ENCODE data around the gene MAPKAP1.

The MAPKAP1 gene

DNA sequence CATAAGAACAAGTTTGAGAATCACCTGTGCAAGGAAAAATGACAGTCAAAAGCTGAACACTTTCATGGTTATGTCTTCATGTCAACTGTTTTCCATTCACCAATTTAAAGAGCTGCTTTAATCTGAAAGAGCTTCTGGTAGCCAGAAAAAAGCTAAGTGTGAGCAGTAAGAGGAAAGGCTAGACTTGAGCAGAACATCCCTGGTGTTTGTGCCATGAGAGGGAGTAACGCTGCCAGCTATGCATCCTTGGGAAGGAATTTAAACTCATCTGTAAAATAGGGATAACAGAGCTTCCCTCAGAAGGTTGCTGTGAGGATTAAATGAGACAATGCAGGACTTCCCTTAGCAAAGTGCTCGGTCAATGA is 193.7 kb downstream of the MAPKAP1 start:
- TF ChIP-seq POLR2AphosphoS5 (IDR thresholded peaks at IDR 0.05; ENCODE audit: low read depth, low read length) (no peak), FOXP2 (optimal IDR thresholded peaks at IDR 0.05; ENCODE audit: borderline replicate concordance, extremely low read depth, extremely low read length, insufficient read depth) (no peak), TAF1 (IDR thresholded peaks at IDR 0.05; ENCODE audit: borderline replicate concordance, insufficient read depth, low read length) (no peak), SIN3A (IDR thresholded peaks at IDR 0.05; ENCODE audit: borderline replicate concordance, insufficient read depth, low read length) (no peak), REST (IDR thresholded peaks at IDR 0.05; ENCODE audit: insufficient read depth in 1 of 2, low read depth in 2 of 2, low read length in 2 of 2) (no peak)

DNA sequence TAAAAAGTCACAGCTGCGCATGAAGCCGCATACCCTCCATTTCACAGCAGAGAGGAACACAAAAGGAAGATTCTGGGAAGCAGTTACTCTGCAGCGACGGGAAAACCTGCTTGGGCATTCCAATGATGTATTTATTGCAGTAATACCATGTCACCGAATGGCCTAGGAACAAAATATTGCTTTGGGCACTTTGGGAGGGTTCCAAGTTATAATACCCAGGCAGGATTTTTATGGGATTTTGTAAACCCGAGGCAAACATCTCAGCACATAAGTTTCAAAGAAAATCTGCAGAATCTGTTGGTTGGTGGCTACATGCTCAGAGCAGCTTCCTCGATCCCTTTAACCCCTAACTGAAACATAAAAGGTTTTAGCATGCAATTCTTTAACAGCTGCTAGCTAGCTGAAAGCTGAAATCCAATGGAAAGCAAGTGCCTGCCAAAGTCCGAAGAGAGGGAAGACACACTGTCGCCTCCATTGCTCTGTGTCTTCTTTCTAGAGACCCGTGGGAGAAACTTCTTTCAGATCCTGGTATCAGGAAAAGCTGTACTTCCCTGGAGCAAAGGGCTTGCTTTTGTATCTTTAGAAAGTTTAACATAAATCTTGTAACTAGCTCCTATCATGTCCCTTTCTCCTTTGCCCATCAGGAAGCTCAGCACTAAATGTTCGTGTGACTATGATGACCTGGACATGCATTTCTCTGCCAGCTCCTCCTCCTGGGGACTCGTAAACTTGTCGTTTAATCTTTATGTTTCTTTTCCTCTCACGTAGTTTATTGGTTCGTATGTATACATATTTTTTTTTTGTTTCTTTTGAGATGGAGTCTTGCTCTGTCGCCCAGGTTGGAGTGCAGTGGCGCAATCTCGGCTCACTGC is 195.0 kb downstream of the MAPKAP1 start:
- TF ChIP-seq FOXP2 (optimal IDR thresholded peaks at IDR 0.05; ENCODE audit: borderline replicate concordance, extremely low read depth, extremely low read length, insufficient read depth) (no peak), TAF1 (IDR thresholded peaks at IDR 0.05; ENCODE audit: borderline replicate concordance, insufficient read depth, low read length) (no peak), SIN3A (IDR thresholded peaks at IDR 0.05; ENCODE audit: borderline replicate concordance, insufficient read depth, low read length) (no peak), POLR2AphosphoS5 (IDR thresholded peaks at IDR 0.05; ENCODE audit: low read depth, low read length) (no peak), REST (IDR thresholded peaks at IDR 0.05; ENCODE audit: insufficient read depth in 1 of 2, low read depth in 2 of 2, low read length in 2 of 2) (no peak)

DNA sequence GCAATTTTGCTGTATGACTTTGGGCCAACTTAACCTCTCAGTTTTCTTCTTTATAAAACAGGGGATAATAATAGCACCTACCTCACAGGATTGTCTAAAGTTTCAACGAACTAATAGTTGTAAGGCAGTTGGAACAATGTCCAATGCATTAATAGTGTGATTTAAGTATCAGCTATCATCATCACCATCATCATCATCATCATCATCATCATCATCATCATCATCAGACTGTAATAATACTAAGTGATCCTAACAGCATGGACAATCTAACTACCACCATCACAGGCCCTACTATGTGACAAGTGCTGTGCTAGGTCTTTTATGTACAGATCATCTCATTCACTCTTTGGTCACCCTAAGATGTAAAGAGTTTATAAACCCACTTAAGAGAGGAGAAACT is 196.0 kb downstream of the MAPKAP1 start:
- no peak for TF ChIP-seq POLR2AphosphoS5 (IDR thresholded peaks at IDR 0.05; ENCODE audit: low read depth, low read length)
- no peak for TF ChIP-seq REST (IDR thresholded peaks at IDR 0.05; ENCODE audit: insufficient read depth in 1 of 2, low read depth in 2 of 2, low read length in 2 of 2)
- TF ChIP-seq TAF1 (IDR thresholded peaks at IDR 0.05; ENCODE audit: borderline replicate concordance, insufficient read depth, low read length), result no peak
- no peak for TF ChIP-seq FOXP2 (optimal IDR thresholded peaks at IDR 0.05; ENCODE audit: borderline replicate concordance, extremely low read depth, extremely low read length, insufficient read depth)
- no peak for TF ChIP-seq SIN3A (IDR thresholded peaks at IDR 0.05; ENCODE audit: borderline replicate concordance, insufficient read depth, low read length)

DNA sequence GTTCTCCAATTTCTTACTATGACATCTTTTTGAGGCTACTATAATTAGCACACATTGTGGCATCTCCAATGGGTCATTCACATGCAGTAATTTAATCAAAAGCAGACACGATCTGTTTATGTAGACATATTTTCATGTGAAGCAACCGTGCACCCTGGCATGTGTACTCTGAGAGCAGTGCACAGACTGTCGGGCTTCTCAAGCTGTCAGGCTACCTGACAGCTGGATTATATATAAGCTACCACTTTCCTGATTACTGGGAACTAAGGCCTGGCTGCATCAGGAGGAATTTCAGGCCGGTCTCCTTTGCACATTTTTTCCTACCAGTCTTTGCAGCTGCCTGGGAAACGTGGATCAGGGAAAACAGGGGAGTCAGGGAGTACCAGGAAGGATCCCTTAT is 197.5 kb downstream of the MAPKAP1 start:
- TF ChIP-seq FOXP2 (optimal IDR thresholded peaks at IDR 0.05; ENCODE audit: borderline replicate concordance, extremely low read depth, extremely low read length, insufficient read depth) (no peak), REST (IDR thresholded peaks at IDR 0.05; ENCODE audit: insufficient read depth in 1 of 2, low read depth in 2 of 2, low read length in 2 of 2) (no peak), POLR2AphosphoS5 (IDR thresholded peaks at IDR 0.05; ENCODE audit: low read depth, low read length) (no peak), TAF1 (IDR thresholded peaks at IDR 0.05; ENCODE audit: borderline replicate concordance, insufficient read depth, low read length) (no peak), SIN3A (IDR thresholded peaks at IDR 0.05; ENCODE audit: borderline replicate concordance, insufficient read depth, low read length) (no peak)
